Measurements from ENCODE around the gene ZWILCH. TPM values are rescaled to one million over a fixed set of nuclear protein-coding genes. Genes with fewer than 3 reads are reported as not detected.
A peak's percentile ranks its signal among the peaks of the same experiment; 100 is the strongest.
"Not testable (repeated sequence)": the region's sequence is repeated elsewhere in the genome, so short reads cannot be mapped to it uniquely, and the experiment has no call there.

ZWILCH gene
- 9.1 and 13.4 TPM in 2 replicates for total RNA-seq

- peak; percentile 86 to 87 for DNase-seq (ENCODE audit: low read depth in 2 of 2)
These were observed at the start of gene ZWILCH, which contains the start of gene RPL4 for GRCh38 chr15:66504563-66505429. Gene ZWILCH (plus strand): TSS chr15:66505326. CDS start chr15:66505339, 13 bp downstream. Gene RPL4 (minus strand): TSS chr15:66504855. CDS start chr15:66504790, 65 bp downstream.

- DNase-seq (ENCODE audit: low read depth in 2 of 2): peak in 1 of 2 donors; percentile 14
These were observed 48.9 kb upstream of the ZWILCH start for GRCh38 chr15:66456211-66456610.

- DNase-seq (ENCODE audit: low read depth in 2 of 2): peak in 1 of 2 donors; percentile 19
These were observed 45.1 kb upstream of the ZWILCH start for GRCh38 chr15:66459818-66460615.

GRCh38 chr15:66461294-66461693 is 43.8 kb upstream of the ZWILCH start:
- DNase-seq (ENCODE audit: low read depth in 2 of 2): not testable (repeated sequence)

GRCh38 chr15:66461917-66462316 is 43.2 kb upstream of the ZWILCH start:
- no peak for DNase-seq (ENCODE audit: low read depth in 2 of 2)

- DNase-seq (ENCODE audit: low read depth in 2 of 2): no peak
These were observed 42.5 kb upstream of the ZWILCH start for GRCh38 chr15:66462627-66463026.

GRCh38 chr15:66465294-66465693 is 39.8 kb upstream of the ZWILCH start:
- DNase-seq (ENCODE audit: low read depth in 2 of 2): not testable (repeated sequence)

GRCh38 chr15:66467162-66468040 is 37.7 kb upstream of the ZWILCH start:
- DNase-seq (ENCODE audit: low read depth in 2 of 2): not testable (repeated sequence)

GRCh38 chr15:66470825-66471224 is 34.3 kb upstream of the ZWILCH start:
- DNase-seq (ENCODE audit: low read depth in 2 of 2): not testable (repeated sequence)

GRCh38 chr15:66472176-66472999 is 32.7 kb upstream of the ZWILCH start:
- DNase-seq (ENCODE audit: low read depth in 2 of 2): peak; percentile 30 to 51

- no peak for DNase-seq (ENCODE audit: low read depth in 2 of 2)
These were observed 31.0 kb upstream of the ZWILCH start for GRCh38 chr15:66474135-66474534.

GRCh38 chr15:66474963-66475362 is 30.2 kb upstream of the ZWILCH start:
- no peak for DNase-seq (ENCODE audit: low read depth in 2 of 2)

GRCh38 chr15:66476535-66476934 is 28.6 kb upstream of the ZWILCH start:
- DNase-seq (ENCODE audit: low read depth in 2 of 2): no peak

GRCh38 chr15:66477011-66477410 is 28.1 kb upstream of the ZWILCH start:
- DNase-seq (ENCODE audit: low read depth in 2 of 2): no peak

GRCh38 chr15:66480267-66480666 is 24.9 kb upstream of the ZWILCH start:
- DNase-seq (ENCODE audit: low read depth in 2 of 2): no peak

GRCh38 chr15:66481107-66481856 is 23.8 kb upstream of the ZWILCH start:
- DNase-seq (ENCODE audit: low read depth in 2 of 2): no peak

GRCh38 chr15:66482539-66482938 is 22.6 kb upstream of the ZWILCH start:
- no peak for DNase-seq (ENCODE audit: low read depth in 2 of 2)

GRCh38 chr15:66483131-66483566 is 22.0 kb upstream of the ZWILCH start:
- DNase-seq (ENCODE audit: low read depth in 2 of 2): no peak

- no peak for DNase-seq (ENCODE audit: low read depth in 2 of 2)
These were observed 20.5 kb upstream of the ZWILCH start for GRCh38 chr15:66484539-66485112.

All from dermis microvascular lymphatic vessel endothelial cell (primary cell).